CD4-positive, alpha-beta T cell treated with Interleukin-6 for 4 hours (primary cell): ENCODE results near the gene LRG1.

Experiments used
- DNase-seq: peaks from one replicate; pipeline ENCODE4 v3.0.0-alpha.2; 2020; ENCODE audit warnings: mixed read lengths

Gene LRG1

DNA sequence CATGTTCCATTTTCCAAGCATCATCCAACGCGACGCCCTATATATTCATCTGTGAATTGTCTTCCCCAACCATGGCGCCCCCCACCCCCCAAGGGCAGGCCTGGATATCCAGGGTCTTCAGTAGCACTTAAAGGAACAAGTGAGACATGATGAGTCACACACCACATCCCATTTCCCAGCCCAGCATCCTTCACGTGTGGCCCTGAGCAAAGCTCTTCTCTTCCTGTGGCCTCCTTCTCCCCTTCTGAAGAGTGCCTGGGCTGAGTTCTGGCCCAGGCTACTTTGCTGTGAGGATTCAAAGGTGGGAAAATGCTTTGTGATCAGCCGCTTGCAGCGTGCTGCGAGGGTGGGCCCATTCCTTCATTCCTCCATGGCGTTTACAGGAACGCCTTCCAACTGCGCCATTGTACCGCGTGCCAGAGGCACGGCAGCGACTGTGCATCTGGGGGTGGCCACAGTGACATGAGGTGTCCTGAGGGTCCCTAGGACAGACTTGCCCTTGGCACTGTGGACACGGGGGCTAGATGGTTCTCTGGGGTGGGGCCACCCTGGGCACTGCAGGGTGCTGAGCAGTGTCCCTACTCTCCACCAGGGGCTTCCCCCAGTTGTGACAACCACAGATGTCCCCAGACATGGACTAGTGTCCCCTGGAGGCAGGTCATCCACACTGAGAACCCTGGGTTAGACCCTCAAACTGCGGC lies 33.2 kb downstream of the LRG1 start:
- no peak for DNase-seq

DNA sequence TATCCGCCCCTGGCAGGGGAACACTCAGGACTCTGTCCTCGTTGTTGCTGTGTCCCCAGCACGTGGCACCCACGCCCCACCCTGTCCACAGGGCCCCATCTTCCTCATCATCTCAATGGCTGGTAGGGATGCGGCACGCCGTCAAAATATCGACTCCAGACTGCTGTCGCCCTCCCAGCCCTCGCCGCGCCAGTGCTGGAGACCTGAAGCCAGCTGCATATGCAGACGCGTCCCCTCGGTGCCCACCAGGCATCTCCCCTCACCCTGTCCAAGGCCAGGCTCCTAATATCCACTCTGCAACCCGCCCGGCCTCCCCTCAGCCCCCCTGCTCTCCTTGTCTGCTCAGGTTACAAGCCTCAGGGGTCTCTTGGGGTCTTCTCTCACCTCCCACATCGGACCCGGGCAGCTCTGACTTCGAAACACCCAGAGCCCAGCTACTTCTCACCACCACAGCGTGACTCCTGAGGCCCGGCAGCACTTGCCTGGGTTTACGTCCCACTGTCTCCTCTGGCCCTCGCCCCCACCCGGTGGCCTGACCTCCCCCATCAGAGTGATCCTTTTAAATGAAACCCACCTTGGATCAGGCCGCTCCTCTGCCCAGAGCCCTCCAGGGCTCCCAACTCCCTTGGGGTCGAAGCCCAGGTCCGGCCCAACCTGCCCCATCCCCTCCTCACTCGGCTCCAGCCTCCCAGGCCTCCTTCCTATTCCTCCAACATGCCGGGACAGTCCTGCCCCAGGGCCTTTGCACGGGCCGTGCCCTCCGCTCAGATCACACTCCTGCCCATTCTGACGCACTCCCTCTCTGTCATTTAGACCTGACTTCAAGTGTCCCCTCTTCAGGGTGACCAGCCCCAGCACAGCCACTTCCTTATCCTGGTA lies 34.0 kb downstream of the LRG1 start:
- no peak for DNase-seq

DNA sequence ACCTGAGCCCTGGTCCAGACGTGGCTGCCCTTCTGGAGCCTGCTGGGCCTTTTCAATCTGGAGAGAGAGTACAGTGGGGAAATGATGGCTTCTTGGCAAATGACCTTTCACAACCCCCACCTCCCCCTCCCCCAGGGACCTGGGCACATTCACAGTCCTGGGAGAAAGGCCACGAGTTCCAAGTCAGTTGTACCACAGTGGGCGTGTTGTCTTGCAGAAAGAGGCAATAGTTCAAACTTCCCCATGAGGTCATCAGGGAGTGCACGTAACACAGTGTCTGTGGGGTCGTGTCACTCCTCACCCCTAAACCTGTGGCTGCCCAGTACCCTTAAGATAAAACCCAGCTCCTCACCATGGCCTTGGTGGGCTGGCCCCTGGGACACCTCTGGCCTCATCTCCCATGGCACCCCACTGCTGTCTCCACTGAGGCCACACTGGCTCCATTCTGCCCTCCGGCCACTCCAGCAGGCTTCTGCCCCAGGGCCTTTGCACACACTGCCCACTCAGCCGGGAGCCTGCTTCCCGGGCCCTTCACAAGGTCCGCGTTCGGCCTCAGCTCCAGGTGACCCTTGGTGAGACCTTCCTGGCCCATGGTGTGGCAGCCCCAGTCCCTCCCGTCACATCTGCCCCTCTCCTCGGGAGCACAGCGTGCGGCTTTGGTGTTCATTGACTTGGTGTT lies 34.8 kb downstream of the LRG1 start:
- DNase-seq: no peak

GRCh38 chr19:4504297-4504701 lies 35.5 kb downstream of the LRG1 start:
- DNase-seq: no peak

DNA sequence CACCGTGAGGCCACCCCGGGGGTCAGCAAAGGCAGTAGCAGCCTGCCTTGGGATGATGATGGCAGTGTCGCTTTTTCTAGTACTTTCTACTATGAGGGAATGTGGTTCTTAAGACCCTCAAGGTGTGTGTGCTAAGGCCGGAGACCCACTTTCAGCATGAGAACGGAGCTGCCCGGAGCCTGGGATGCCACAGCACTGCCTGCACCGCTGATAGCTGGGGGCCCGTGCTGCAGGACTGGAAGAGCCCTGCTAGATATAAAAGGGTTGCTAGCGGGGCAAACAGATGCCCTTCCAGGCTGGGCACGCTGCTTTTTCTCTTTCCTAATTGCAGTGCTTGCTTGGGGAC lies 36.0 kb downstream of the LRG1 start:
- no peak for DNase-seq

DNA sequence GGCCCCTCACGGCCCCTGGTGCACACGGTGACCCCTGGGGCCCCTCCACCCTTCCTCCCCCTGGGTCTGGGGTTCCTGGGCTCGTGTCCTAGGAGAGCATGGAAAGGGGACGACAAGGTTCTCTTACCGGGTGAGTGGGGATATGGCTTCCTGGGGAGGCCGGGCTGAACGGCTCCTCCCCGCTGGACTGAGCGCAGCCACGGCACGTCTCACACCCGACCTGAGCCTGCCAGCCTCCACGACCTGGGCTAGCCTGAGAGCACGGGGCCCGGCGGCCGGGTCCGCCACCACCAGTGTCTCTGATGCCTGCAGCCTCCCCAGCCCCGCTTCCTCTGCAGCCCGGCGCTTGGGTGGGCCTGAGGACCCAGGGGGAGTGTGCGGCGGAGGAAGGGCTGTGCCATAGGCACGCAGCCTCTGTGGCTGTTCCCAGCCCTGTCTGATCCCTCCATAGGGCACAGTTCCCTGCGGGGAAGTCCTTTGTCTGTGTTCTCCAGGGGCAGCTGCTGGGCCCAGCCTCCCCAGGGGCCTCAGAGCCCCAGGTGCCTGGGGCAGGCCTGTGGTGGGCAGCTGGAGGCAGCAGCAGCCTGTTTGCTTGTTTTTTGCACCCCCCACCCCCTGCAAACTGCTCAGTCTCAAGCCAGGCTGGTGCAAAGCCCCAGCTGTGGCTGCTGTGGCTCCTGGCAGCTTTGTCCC lies 36.6 kb downstream of the LRG1 start:
- no peak for DNase-seq

DNA sequence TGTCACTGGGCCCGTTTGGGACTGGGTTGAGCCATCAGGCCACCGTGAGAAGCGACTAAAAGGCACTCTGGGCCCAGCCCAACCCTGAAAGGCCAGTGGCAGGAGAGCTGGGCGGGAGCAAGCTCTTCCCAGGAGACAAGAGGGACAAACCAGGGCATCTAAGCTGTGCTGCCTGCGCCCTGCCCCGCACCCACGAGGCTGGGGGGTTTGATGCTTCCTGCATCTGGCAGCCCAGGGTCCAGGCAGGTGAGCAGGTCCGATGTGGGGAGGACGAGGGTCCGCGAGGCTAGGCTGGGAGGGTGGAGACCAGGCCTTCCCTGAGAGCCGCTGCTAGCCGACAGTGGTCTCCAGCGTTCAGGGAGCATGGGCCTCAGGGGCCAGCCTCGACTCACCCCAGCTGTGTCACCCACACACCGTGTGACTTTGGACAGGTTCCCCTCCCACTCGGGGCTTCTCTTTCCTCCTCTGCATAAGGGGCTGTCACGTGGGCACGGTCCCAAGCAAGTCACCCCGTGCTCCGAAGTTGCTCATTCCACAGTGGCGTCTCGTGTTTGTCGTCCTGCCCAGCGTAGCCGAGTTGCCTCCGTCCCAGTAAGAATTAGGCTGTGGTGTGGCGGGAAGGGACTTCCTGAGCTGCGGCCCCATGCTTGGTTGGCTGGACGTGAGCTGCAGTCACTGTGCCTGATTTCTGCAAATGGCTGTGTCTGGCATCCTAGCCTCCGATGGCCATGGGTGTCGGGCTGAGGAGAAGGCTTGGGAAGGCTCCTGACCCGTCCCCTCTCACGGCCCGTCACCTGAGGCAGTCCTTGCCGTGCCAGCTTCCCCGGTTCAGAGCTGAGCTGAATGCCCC lies 37.3 kb downstream of the LRG1 start:
- no peak for DNase-seq

- no peak for DNase-seq
Observed at GRCh38 chr19:4501691-4502090, 38.1 kb downstream of the LRG1 start.

DNA sequence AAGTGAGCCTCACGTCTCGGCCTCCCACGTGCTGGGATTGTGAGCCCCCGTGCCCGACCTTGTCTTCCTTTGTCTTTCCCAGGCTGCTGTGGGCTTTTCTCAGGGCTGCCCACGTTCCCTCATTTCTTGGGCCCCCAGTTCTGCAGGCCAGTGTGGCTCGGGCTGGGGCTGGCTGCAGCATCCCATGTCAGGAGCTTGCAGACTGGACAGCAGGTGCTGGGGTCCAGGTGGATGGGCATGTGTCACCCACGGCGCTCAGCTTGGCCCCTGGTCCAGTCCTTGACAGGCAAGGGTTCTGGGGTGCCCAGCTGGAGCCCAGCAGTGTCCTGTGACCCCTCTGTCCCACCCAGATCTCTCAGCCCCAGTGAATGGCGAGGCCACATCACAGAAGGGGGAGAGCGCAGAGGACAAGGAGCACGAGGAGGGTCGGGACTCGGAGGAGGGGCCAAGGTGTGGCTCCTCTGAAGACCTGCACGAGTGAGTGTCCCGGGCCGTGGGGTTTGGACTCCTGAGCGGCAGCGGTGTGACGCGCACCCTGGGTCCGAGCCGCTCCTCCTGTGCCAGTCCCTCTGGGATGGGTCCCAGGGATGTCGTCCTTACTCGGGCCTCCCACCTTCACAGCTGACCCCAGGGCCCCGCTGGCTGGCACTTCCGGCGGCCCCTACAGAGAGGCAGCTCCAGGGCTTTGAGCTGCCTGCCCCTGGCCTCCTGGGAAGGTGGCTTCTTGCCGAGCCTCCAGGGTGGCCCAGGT lies 38.8 kb downstream of the LRG1 start:
- DNase-seq: no peak

GRCh38 chr19:4499855-4500254 lies 40.0 kb downstream of the LRG1 start:
- no peak for DNase-seq

DNA sequence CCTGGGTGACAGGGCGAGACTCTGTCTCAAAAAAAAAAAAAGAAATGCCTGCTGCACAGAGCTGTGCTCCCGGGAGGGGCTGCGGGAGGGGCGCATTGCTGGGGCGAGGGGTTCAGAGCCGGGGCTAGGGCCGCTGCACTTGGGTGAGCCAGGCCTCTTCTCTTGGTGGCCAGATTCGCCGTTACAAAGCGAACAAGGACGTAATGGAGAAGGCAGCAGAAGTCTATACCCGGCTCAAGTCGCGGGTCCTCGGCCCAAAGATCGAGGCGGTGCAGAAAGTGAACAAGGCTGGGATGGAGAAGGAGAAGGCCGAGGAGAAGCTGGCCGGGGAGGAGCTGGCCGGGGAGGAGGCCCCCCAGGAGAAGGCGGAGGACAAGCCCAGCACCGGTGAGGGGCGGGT lies 40.5 kb downstream of the LRG1 start:
- no peak for DNase-seq

DNA sequence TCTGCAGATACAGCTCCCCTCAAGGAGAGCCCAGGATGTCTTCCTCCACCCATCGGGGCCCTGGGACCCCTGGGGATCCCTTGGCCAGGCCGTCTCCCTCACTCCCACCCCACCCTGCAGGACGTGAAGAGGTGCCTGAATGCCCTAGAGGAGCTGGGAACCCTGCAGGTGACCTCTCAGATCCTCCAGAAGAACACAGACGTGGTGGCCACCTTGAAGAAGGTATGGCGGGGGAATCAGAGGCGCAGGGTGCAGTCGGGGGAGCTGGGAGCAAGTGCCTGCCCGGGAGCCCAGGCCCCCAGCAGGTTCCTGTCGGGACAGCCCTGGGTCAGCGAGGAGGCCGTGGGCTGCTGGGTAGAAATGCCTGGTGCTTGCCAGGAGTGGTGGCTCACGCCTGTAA lies 41.1 kb downstream of the LRG1 start:
- no peak for DNase-seq

DNA sequence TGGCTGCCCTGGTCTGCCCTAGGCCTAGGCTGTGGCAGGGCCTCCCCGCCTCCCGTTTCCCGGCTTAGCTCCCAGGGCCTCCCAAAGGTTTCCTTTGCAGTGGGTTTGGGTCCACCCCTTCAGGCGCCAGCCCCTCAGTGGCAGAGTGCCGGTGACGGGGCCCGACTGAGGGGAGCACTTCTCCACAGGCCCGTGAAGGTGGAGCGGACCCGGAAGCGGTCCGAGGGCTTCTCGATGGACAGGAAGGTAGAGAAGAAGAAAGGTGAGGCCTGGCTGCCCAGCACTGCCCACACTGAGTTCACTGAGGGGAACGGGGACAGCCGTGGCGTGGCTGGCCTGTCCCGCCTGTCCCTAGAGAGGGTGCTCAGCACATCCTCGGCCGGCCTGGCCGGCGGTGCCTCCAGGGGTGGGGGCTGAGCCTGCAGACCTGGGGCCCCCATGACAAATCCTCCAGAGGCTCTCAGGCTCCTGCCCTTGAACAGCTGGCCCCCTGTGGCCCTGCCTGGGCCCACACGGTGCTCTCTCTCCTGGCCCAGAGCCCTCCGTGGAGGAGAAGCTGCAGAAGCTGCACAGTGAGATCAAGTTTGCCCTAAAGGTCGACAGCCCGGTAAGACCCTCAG lies 42.0 kb downstream of the LRG1 start:
- no peak for DNase-seq

DNA sequence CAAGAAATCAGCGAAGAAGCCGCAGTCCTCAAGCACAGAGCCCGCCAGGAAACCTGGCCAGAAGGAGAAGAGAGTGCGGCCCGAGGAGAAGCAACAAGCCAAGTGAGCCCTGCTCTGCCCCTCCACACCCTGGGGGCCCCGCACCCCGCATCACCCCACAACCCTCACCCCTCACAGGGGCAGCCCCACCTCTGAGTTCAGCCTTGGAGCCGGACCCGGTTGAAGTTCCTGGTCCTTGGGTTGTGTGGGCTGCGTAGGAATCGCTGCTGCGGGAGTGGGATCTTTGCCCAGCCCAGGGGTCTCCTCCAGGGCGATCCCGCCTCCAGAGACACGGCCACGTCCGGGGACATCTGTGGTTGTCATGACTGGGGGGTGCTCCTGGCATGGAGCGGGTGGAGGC lies 43.5 kb downstream of the LRG1 start:
- no peak for DNase-seq

DNA sequence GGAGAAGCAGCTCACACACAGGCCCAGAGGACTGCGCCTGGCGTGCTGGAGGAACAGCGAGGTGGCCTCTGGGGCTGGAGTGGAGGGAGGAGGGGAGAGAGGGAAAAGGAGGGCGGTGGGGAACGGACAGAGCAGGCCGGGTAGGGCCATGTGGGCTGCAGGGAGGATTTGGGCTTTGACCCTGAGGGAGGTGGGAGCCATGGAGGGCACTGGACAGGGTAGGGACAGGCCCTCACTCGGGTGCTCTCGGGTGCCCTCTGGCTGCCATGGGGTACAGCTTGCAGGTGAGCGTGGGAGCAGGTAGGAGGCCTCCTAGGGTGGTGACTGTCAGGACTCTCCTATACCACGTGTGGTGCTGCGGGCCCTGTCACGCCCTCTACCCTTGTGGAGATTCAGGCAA lies 44.4 kb downstream of the LRG1 start:
- no peak for DNase-seq

DNA sequence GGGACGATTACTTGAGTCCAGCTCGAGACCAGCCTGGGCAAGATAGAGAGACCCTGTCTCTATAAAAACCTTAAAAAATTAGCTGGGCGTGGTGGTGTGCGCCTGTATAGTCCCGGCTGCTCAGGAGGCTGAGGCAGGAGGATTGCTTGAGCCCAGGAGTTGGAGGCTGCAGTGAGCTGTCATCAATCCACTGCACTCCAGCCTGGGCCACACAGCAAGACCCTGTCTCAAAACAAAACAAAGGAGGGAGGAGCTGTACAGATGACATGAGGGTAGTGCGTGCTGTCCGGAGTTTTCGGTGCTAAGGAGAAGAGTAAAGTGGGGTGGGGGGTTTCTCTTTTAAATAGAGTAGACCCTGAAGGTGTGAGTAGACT lies 45.2 kb downstream of the LRG1 start:
- no peak for DNase-seq

DNA sequence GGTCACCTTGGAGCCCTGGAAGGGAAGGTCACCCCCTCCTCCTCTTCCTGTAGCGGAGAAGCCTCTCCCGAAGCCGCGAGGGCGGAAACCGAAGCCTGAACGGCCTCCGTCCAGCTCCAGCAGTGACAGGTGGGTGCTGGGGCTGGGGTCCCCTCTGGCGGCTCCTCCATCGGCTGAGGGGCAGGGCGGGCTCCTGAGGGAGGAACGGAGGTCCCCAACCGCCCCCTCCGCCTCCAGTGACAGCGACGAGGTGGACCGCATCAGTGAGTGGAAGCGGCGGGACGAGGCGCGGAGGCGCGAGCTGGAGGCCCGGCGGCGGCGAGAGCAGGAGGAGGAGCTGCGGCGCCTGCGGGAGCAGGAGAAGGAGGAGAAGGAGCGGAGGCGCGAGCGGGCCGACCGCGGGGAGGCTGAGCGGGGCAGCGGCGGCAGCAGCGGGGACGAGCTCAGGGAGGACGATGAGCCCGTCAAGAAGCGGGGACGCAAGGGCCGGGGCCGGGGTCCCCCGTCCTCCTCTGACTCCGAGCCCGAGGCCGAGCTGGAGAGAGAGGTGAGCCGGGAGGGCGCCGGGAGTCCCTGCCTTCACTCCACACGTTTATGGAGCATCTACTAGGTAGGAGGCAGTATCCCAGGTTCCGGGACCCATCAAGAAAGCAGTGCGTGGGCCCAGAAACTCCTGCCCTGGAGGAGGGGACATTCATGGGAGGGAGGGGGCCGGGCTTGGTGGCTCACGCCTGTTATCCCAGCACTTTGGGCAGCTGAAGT lies 45.7 kb downstream of the LRG1 start:
- DNase-seq: no peak

DNA sequence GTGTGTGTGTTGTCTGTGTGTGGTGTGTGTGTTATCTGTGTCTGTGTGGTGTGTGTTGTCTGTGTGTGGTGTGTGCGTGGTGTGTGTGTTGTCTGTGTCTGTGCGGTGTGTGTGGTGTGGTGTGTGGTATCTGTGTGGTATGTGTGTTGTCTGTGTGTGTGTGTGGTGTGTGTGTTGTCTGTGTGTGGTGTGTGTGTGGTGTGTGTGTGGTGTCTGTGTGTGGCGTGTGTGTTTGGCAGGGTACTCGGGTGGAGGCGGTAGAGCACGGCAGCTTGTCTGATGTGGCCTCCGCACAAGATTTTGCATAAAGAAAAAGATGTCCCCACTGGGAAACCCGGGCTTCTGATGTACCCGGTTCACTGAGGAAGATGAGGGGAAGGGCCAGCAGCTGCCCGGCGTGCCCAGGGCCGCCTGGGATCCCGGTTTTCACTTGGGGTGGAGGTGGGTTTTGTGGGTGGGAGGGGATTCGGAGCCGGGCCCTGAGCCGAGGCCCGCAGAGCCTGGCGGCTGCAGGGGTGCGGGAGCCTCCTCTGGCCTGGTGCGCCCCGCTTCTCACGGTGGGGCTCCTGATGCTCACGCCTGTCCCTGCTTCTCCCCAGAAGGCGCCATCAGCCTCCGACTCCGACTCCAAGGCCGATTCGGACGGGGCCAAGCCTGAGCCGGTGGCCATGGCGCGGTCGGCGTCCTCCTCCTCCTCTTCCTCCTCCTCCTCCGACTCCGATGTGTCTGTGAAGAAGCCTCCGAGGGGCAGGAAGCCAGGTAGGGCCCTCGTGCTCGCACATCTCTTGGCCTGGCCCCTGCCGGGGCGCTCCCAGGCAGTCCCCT lies 46.5 kb downstream of the LRG1 start:
- no peak for DNase-seq

GRCh38 chr19:4492337-4493103 lies 47.3 kb downstream of the LRG1 start:
- no peak for DNase-seq
